WTC11 (cell line): ENCODE data around the gene WDR5B. TPM values are rescaled to one million over a fixed set of nuclear protein-coding genes. Genes with fewer than 3 reads are reported as not detected.

Source experiments
- ATAC-seq: fragments of 200-7000 bp; cut with Tn5 transposase; 2 replicates; pipeline ENCODE4 v1.10.0; 2021; ENCODE audit warnings: mild to moderate bottlenecking, moderate library complexity
- CTCF ChIA-PET: fragments of 300-600 bp; sonication (Branson Sonifier 250); formaldehyde crosslinking; loops from one replicate; lab custom pipeline; 2021; ENCODE audit warnings: antibody characterized with exemption; lab: Charles Lee
- POLR2A ChIA-PET: fragments of 350-600 bp; sonication (Branson Sonifier 250); formaldehyde crosslinking; loops from one replicate; lab custom pipeline; 2021; ENCODE audit warnings: antibody characterized with exemption; lab: Charles Lee
- DNase-seq: peaks from one replicate; pipeline ENCODE4 v3.0.0; 2021; ENCODE audit warnings: low spot score
- H3K27ac Mint-ChIP-seq: 2 replicates; pipeline ENCODE4 v1.8.0; 2021; ENCODE audit warnings: mixed read lengths
- H3K27me3 Mint-ChIP-seq: 2 replicates; pipeline ENCODE4 v1.8.0; 2021; ENCODE audit warnings: low read depth, mild to moderate bottlenecking, moderate library complexity, mixed read lengths
- H3K36me3 Mint-ChIP-seq: 2 replicates; pipeline ENCODE4 v1.8.0; 2021; ENCODE audit warnings: mixed read lengths
- H3K4me1 Mint-ChIP-seq: 2 replicates; pipeline ENCODE4 v1.8.0; 2022; ENCODE audit warnings: mixed read lengths
- H3K4me3 Mint-ChIP-seq: 2 replicates; pipeline ENCODE4 v1.8.0; 2021; ENCODE audit warnings: mild to moderate bottlenecking, moderate library complexity, mixed read lengths
- H3K9me3 Mint-ChIP-seq: 2 replicates; pipeline ENCODE4 v1.8.0; 2021; ENCODE audit warnings: mixed read lengths
- CTCF ChIP-seq: fragments of 200-600 bp; IDR thresholded peaks from 2 replicates; pipeline ENCODE4 v1.8.0; 2022; ENCODE audit warnings: antibody characterized with exemption
- E2F5 ChIP-seq: sonication (generic); formaldehyde crosslinking; IDR thresholded peaks from 2 replicates; pipeline ENCODE4 v1.8.1; 2022; ENCODE audit warnings: mild to moderate bottlenecking, moderate library complexity, missing genetic modification reagents
- FOXP1 ChIP-seq: sonication (generic); formaldehyde crosslinking; IDR thresholded peaks from 2 replicates; pipeline ENCODE4 v1.8.0; 2022; ENCODE audit warnings: missing genetic modification reagents, mild to moderate bottlenecking, moderate library complexity, borderline replicate concordance
- KAT7 ChIP-seq: sonication (generic); formaldehyde crosslinking; IDR thresholded peaks from 2 replicates; pipeline ENCODE4 v1.8.1; 2023; ENCODE audit warnings: missing genetic modification reagents, mild to moderate bottlenecking, borderline replicate concordance
- MLX ChIP-seq: sonication (generic); formaldehyde crosslinking; IDR thresholded peaks from 2 replicates; pipeline ENCODE4 v1.8.1; 2023; ENCODE audit warnings: mild to moderate bottlenecking, missing genetic modification reagents, moderate library complexity
- MYBL2 ChIP-seq: sonication (generic); formaldehyde crosslinking; IDR thresholded peaks from 2 replicates; pipeline ENCODE4 v1.8.1; 2023; ENCODE audit warnings: mild to moderate bottlenecking, moderate library complexity, missing genetic modification reagents
- NFE2L1 ChIP-seq: sonication (generic); formaldehyde crosslinking; IDR thresholded peaks from 2 replicates; pipeline ENCODE4 v1.8.1; 2023; ENCODE audit warnings: missing genetic modification reagents
- SP1 ChIP-seq: sonication (generic); formaldehyde crosslinking; conservative IDR thresholded peaks from 2 replicates; pipeline ENCODE4 v1.8.1; 2022; ENCODE audit warnings: missing genetic modification reagents
- ZNF416 ChIP-seq: fragments of 250-450 bp; sonication (Bioruptor Pico); IDR thresholded peaks from 2 replicates; pipeline ENCODE4 v1.9.0; 2021; ENCODE audit warnings: mild to moderate bottlenecking, inconsistent platforms
- ZNF425 ChIP-seq: fragments of 250-450 bp; sonication (Bioruptor Pico); conservative IDR thresholded peaks from 2 replicates; pipeline ENCODE4 v1.9.0; 2021; ENCODE audit warnings: mild to moderate bottlenecking
- ZNF512 ChIP-seq: sonication (generic); formaldehyde crosslinking; IDR thresholded peaks from 2 replicates; pipeline ENCODE4 v1.8.1; 2022; ENCODE audit warnings: missing genetic modification reagents, borderline replicate concordance
- ZNF671 ChIP-seq: fragments of 250-450 bp; sonication (Bioruptor Pico); IDR thresholded peaks from 2 replicates; pipeline ENCODE4 v1.8.0; 2021; ENCODE audit warnings: mild to moderate bottlenecking
- total RNA-seq: library from RNA; stranded (reverse); gene quantifications from 3 replicates; pipeline ENCODE4 v1.2.3, GENCODE V29; 2021

WDR5B gene
- total RNA-seq, 1 experiment from 2014 or later = 2.8 TPM

GRCh38 chr3:122392868-122393844 lies 22.7 kb downstream of the WDR5B start:
- H3K4me1 Mint-ChIP-seq = peaks cover 19% of the 10 kb centered on the region
- DNase-seq (no peak), ATAC-seq (no peak; the same call in 1 of the 2 replicates)
- TF ChIP-seq NFE2L1 (no peak), CTCF (peak; percentile 50; the same call in 1 of the 2 replicates)
- peaks cover 12% of the 10 kb centered on the region for H3K36me3 Mint-ChIP-seq
- ChIA-PET CTCF (interaction anchor here (0.6 to 1.8 kb wide), 17 partner anchors 9 to 401 kb away, joined by 3 to 40 read pairs (median 4); partner anchors contain the start of genes FAM162A, HSPBAP1, MIX23 and PARP14), POLR2A (interaction anchor here (0.7 to 1.1 kb wide), 3 partner anchors 9 to 30 kb away, joined by 3 read pairs; partner anchors contain the start of genes FAM162A and WDR5B)
- H3K9me3 Mint-ChIP-seq = no peaks in the 10 kb centered on the region
- no peak overlapping the region for H3K27ac Mint-ChIP-seq
- no peak overlapping the region for H3K4me3 Mint-ChIP-seq
- no peaks in the 10 kb centered on the region for H3K27me3 Mint-ChIP-seq

- no peak for ATAC-seq
- TF ChIP-seq ZNF671 (CRISPR knock-in tag) (no peak), KAT7 (CRISPR knock-in tag) (no peak), FOXP1 (CRISPR knock-in tag) (no peak), ZNF416 (CRISPR knock-in tag) (no peak), ZNF512 (CRISPR knock-in tag) (no peak), MYBL2 (CRISPR knock-in tag) (no peak), ZNF425 (CRISPR knock-in tag) (no peak), SP1 (CRISPR knock-in tag) (no peak), MLX (CRISPR knock-in tag) (no peak), E2F5 (CRISPR knock-in tag) (no peak)
- TF ChIP-seq, all 79 proteins: peak for 0
- peaks cover 28% of the 10 kb centered on the region for H3K4me1 Mint-ChIP-seq
- H3K4me3 Mint-ChIP-seq = no peak overlapping the region
- ChIA-PET CTCF (interaction anchor here (0.7 to 1.0 kb wide), 2 partner anchors 8 to 100 kb away, joined by 3 read pairs; partner anchors contain the start of gene FAM162A), POLR2A (no interaction called here)
- H3K36me3 Mint-ChIP-seq = peaks cover 25% of the 10 kb centered on the region
- H3K27ac Mint-ChIP-seq = no peak overlapping the region
- no peaks in the 10 kb centered on the region for H3K27me3 Mint-ChIP-seq
- no peak for DNase-seq
- H3K9me3 Mint-ChIP-seq = no peaks in the 10 kb centered on the region
These were observed 24.0 kb downstream of the WDR5B start for GRCh38 chr3:122391681-122392446.
